GM21367 (cell line): ENCODE data around the gene MRGPRE.

ENCODE experiments used
- ATAC-seq: cut with Tn5 transposase; IDR thresholded peaks from one replicate; pipeline ENCODE4 v1.9.1; 2021; ENCODE audit not compliant: unreplicated experiment

The MRGPRE gene

DNA sequence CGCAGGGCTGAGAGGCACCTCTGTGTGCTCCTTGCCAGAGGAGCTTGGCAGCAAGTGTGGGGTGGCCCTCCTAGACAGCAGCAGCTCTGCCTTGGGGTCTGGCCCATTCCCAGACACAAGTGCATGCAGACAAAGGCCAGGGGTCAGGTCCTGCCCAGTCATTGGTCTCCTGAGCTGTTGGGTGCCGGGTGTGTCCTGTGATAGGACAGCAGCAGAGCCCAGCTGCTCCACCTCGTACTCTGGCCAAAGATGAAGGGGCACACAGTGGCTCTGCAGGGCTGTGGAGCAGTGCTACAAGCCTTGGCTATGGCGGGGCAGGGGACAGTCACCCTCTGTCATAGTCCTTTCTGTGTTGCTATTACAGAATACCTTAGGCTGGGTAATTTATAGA lies 49.8 kb downstream of the MRGPRE start:
- no peak for ATAC-seq

GRCh38 chr11:3181725-3182461 lies 50.3 kb downstream of the MRGPRE start:
- no peak for ATAC-seq

DNA sequence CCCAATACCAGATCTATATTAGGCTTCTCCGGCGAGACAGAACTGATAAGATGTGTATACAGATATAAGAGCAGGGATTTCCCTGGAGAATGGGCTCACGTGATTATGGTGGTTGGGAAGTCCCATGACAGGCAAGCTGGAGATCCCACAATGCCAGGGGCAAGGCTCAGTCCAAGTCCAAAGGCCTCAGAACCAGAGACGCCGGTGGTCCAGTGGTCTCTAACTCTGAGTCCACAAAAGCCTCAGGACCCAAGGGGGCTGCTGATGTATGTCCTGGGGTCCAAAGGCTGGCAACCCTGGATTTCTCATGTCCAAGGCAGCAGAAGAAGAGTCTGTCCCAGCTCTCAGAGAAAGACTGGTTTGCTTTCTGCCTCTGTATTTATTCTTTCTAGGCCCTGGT lies 51.3 kb downstream of the MRGPRE start:
- no peak for ATAC-seq

DNA sequence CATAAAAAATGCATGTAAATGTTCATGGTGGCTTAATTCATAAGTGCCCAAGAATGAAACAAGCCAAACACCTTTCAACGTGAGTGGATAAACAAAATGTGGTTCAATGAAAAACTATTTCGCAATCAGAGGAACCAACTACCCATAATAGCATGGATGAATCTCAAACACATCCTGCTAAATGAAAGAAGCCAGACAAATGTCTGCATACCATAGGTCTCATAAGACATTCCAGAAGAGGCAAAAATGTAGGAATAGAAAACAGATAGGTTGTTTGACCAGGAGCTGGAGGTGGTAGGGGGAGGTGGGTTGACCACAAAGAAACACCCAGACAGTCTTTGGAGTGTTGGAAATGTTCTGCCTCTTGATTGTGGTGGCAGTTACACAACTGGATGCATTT lies 53.9 kb downstream of the MRGPRE start:
- no peak for ATAC-seq

DNA sequence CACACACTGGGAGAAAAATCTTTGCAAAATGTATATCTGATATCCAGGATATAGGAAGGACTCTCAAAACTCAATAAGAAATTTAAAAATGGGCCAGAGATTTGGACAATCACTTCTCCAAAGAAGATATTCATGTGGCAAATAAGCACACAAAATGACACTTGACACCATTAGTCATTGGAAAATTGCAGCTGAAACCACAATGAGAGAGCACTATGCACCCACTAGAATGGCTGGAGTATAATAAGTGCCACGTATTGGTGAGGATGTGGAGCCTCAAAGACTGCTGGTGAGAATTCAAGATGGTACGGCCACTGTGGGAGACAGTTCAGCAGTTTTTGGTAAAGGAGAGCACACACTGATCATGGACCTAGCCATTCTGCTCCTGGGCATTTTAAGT lies 54.3 kb downstream of the MRGPRE start:
- no peak for ATAC-seq
